Right lobe of liver (tissue), 4 donors: ENCODE measurements around the gene CPLX4.

Experiments used
- POLR2A ChIP-seq: fragments of 450-650 bp; IDR thresholded peaks from one replicate; pipeline ENCODE4 v1.6.1; 2017; ENCODE audit warnings: antibody characterized with exemption, mild to moderate bottlenecking
- TF ChIP-seq, protein P1 (sequence below), 4 donors: fragments of 200-600 bp in 3 of 4; fragments of 450-650 bp in 1 of 4; IDR thresholded peaks; one replicate each; pipeline versions ENCODE4 v1.5.1 to v1.8.0; 2016 to 2022; ENCODE audit warnings: antibody characterized with exemption in 4 of 4, mild to moderate bottlenecking in 2 of 4
- donor health status: DM: no; HTN: no; CAD: no.
- donor health status: DM: no; HTN: no; CAD: no.
- donor health status: DM: no; HTN: yes; CAD: no.

DNA sequence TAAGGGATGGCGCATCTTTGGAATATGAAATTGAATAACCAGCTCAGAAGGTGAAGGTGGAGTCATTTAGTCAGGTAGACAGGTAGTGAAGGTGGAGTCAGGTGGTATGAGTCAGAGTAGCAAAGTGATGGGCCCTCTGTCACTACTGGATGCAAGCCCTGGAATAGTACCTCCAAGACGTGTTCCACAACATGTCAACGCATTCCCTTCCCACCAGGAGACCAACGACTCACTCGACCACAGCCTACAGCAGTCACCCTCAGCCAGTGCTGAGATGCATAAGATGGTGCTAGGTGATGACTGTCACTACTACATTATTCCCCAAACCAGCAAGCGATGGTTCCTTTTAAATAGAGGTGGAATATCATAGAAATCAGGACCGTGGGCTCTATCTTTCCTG, 6.8 kb downstream of the CPLX4 start:
- TF ChIP-seq, protein P1, sequence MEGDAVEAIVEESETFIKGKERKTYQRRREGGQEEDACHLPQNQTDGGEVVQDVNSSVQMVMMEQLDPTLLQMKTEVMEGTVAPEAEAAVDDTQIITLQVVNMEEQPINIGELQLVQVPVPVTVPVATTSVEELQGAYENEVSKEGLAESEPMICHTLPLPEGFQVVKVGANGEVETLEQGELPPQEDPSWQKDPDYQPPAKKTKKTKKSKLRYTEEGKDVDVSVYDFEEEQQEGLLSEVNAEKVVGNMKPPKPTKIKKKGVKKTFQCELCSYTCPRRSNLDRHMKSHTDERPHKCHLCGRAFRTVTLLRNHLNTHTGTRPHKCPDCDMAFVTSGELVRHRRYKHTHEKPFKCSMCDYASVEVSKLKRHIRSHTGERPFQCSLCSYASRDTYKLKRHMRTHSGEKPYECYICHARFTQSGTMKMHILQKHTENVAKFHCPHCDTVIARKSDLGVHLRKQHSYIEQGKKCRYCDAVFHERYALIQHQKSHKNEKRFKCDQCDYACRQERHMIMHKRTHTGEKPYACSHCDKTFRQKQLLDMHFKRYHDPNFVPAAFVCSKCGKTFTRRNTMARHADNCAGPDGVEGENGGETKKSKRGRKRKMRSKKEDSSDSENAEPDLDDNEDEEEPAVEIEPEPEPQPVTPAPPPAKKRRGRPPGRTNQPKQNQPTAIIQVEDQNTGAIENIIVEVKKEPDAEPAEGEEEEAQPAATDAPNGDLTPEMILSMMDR (IDR thresholded peaks at IDR 0.05), result no peak
- no peak for TF ChIP-seq POLR2A
